HG03135 (cell line): ENCODE measurements around the gene CNFN.
A peak's percentile ranks its signal among the peaks of the same experiment; 100 is the strongest.

Experiments
- ATAC-seq: cut with Tn5 transposase; IDR thresholded peaks from one replicate; pipeline ENCODE4 v1.9.1; 2021; ENCODE audit warnings: mild to moderate bottlenecking, moderate library complexity; ENCODE audit not compliant: unreplicated experiment

The CNFN gene

GRCh38 chr19:42389899-42390298, at the start of gene CNFN:
CNFN (minus strand) TSS chr19:42390297; CDS start chr19:42389037, 1,260 bp downstream.
- ATAC-seq = no peak

- ATAC-seq = no peak
Measured at GRCh38 chr19:42436006-42436405, 45.9 kb upstream of the CNFN start.

GRCh38 chr19:42435316-42435715, 45.2 kb upstream of the CNFN start:
- ATAC-seq = no peak

GRCh38 chr19:42433503-42434260, 43.6 kb upstream of the CNFN start:
- ATAC-seq = no peak

GRCh38 chr19:42431486-42431885, 41.4 kb upstream of the CNFN start:
- no peak for ATAC-seq

- ATAC-seq = no peak
Measured at GRCh38 chr19:42428676-42429075, 38.6 kb upstream of the CNFN start.

- no peak for ATAC-seq
Measured at GRCh38 chr19:42427313-42427712, 37.2 kb upstream of the CNFN start, which contains the start of gene LIPE. LIPE (minus strand) TSS chr19:42427388; CDS start chr19:42427149, 239 bp downstream.

- ATAC-seq = no peak
Measured at GRCh38 chr19:42426643-42427042, 36.5 kb upstream of the CNFN start.

GRCh38 chr19:42424712-42425131, 34.6 kb upstream of the CNFN start:
- no peak for ATAC-seq

- no peak for ATAC-seq
Measured at GRCh38 chr19:42424345-42424707, 34.2 kb upstream of the CNFN start.

GRCh38 chr19:42423462-42424344, 33.6 kb upstream of the CNFN start:
- ATAC-seq = peak; percentile 85

- peak; percentile 38 for ATAC-seq
Measured at GRCh38 chr19:42422901-42423461, 32.9 kb upstream of the CNFN start.

- ATAC-seq = peak; percentile 13
Measured at GRCh38 chr19:42422092-42422900, 32.2 kb upstream of the CNFN start.

GRCh38 chr19:42421591-42422031, 31.5 kb upstream of the CNFN start:
- ATAC-seq = no peak

GRCh38 chr19:42421101-42421500, 31.0 kb upstream of the CNFN start:
- no peak for ATAC-seq

- no peak for ATAC-seq
Measured at GRCh38 chr19:42420055-42420544, 30.0 kb upstream of the CNFN start.

GRCh38 chr19:42419309-42419708, 29.2 kb upstream of the CNFN start:
- ATAC-seq = no peak

- ATAC-seq = no peak
Measured at GRCh38 chr19:42412661-42413076, 22.6 kb upstream of the CNFN start.

GRCh38 chr19:42412227-42412626, 22.1 kb upstream of the CNFN start:
- no peak for ATAC-seq

- no peak for ATAC-seq
Measured at GRCh38 chr19:42411581-42412178, 21.6 kb upstream of the CNFN start.
